ENCODE data around the gene ELP2. TPM values are rescaled to one million over a fixed set of nuclear protein-coding genes. Genes with fewer than 3 reads are reported as not detected.
"Not testable (repeated sequence)": the region's sequence is repeated elsewhere in the genome, so short reads cannot be mapped to it uniquely, and the experiment has no call there.

Gene ELP2
- total RNA-seq, 4 donors from 2014 or later, result 46.1 to 82.4 (median 67.4) TPM

- H3K9me3 ChIP-seq, result no peaks in the 10 kb centered on the region
- no peak for DNase-seq (ENCODE audit: low spot score in 2 of 2)
- peaks cover 0 to 95% (median 8%) of the 10 kb centered on the region in 3 donors for H3K36me3 ChIP-seq
- TF ChIP-seq EP300 (IDR thresholded peaks at IDR 0.05), result no peak
- TF ChIP-seq, protein P1, sequence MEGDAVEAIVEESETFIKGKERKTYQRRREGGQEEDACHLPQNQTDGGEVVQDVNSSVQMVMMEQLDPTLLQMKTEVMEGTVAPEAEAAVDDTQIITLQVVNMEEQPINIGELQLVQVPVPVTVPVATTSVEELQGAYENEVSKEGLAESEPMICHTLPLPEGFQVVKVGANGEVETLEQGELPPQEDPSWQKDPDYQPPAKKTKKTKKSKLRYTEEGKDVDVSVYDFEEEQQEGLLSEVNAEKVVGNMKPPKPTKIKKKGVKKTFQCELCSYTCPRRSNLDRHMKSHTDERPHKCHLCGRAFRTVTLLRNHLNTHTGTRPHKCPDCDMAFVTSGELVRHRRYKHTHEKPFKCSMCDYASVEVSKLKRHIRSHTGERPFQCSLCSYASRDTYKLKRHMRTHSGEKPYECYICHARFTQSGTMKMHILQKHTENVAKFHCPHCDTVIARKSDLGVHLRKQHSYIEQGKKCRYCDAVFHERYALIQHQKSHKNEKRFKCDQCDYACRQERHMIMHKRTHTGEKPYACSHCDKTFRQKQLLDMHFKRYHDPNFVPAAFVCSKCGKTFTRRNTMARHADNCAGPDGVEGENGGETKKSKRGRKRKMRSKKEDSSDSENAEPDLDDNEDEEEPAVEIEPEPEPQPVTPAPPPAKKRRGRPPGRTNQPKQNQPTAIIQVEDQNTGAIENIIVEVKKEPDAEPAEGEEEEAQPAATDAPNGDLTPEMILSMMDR (IDR thresholded peaks at IDR 0.05), result no peak
- no peak for TF ChIP-seq POLR2A (IDR thresholded peaks at IDR 0.05)
- peaks cover 0 to 3% (median 0%) of the 10 kb centered on the region in 4 donors for H3K4me1 ChIP-seq
- no peaks in the 10 kb centered on the region for H3K27me3 ChIP-seq
- H3K4me3 ChIP-seq, result no peak overlapping the region
- WGBS, 2 donors, result 71 to 80% methylated on average over 5 of the region's 5 CpGs
- H3K27ac ChIP-seq, result no peak overlapping the region
These were observed 28.7 kb downstream of the ELP2 start for GRCh38 chr18:36158266-36158867.

DNA sequence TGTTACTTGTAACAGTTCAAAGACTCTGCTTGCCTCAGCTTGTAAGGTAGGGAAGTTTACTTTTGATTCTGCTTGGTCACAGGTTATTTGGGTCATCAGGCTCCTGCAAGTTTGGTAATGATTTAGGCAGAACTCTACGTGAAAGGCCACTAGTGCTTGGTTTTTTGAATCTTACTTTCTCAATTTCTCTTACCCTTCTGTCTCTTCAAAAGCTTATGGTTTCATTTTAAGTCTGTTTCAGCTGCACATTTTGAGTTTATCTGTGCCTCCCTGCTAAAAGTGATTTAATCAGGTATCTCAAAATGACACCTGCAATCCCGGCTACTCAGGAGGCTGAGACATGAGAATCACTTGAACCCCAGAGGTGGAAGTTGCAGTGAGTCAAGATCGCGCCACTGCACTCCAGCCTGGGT is 31.3 kb downstream of the ELP2 start:
- TF ChIP-seq POLR2A (IDR thresholded peaks at IDR 0.05), result no peak
- TF ChIP-seq, protein P1 (IDR thresholded peaks at IDR 0.05), result no peak
- no peak for TF ChIP-seq EP300 (IDR thresholded peaks at IDR 0.05)
- H3K4me1 ChIP-seq, result no peaks in the 10 kb centered on the region
- 86 to 89% methylated on average over 4 of the region's 4 CpGs for WGBS, 2 donors
- H3K9me3 ChIP-seq, result no peaks in the 10 kb centered on the region
- no peak for DNase-seq (ENCODE audit: low spot score in 2 of 2)
- H3K36me3 ChIP-seq, result peaks cover 0 to 91% (median 8%) of the 10 kb centered on the region in 3 donors
- no peak overlapping the region for H3K27ac ChIP-seq
- no peak overlapping the region for H3K4me3 ChIP-seq
- no peaks in the 10 kb centered on the region for H3K27me3 ChIP-seq

DNA sequence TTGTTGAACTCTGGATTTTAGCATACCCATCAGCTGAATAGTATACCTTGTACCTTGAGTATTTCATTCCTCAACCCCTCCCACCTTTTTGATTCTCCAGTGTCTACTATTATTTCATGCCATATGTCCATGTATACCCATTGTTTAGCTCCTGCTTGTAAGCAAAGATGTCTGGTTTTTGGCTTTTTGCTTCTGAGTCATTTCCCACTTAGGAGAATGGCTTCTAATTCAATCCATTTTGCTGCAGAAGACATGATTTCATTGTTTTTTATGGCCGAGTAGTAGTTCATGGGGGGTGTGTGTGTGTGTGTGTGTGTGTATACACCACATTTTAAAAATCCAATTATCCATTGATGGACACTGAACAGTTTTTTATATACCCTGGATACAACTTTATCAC is 33.3 kb downstream of the ELP2 start:
- no peak for DNase-seq (ENCODE audit: low spot score in 2 of 2)
- Histone ChIP-seq H3K4me1 (no peaks in the 10 kb centered on the region), H3K9me3 (no peaks in the 10 kb centered on the region), H3K4me3 (no peak overlapping the region), H3K27me3 (no peaks in the 10 kb centered on the region), H3K36me3 (peaks cover 4 to 89% (median 11%) of the 10 kb centered on the region in 3 donors), H3K27ac (no peak overlapping the region)
- WGBS, 2 donors, result 47 to 61% methylated on average over 1 of the region's 1 CpG
- TF ChIP-seq, protein P1 (IDR thresholded peaks at IDR 0.05), result no peak
- no peak for TF ChIP-seq EP300 (IDR thresholded peaks at IDR 0.05)
- no peak for TF ChIP-seq POLR2A (IDR thresholded peaks at IDR 0.05)

- Histone ChIP-seq H3K4me1 (no peaks in the 10 kb centered on the region), H3K27ac (no peak overlapping the region), H3K36me3 (peaks cover 4 to 88% (median 8%) of the 10 kb centered on the region in 3 donors), H3K9me3 (no peaks in the 10 kb centered on the region), H3K27me3 (no peaks in the 10 kb centered on the region), H3K4me3 (no peak overlapping the region)
- TF ChIP-seq EP300 (IDR thresholded peaks at IDR 0.05) (no peak), POLR2A (IDR thresholded peaks at IDR 0.05) (no peak)
- TF ChIP-seq, protein P1 (IDR thresholded peaks at IDR 0.05), result no peak
- WGBS, 2 donors, result 93 to 94% methylated on average over 3 of the region's 3 CpGs
- DNase-seq (ENCODE audit: low spot score in 2 of 2), result no peak
These were observed 38.1 kb downstream of the ELP2 start for GRCh38 chr18:36167692-36168218.

GRCh38 chr18:36168296-36168695 is 38.6 kb downstream of the ELP2 start:
- H3K9me3 ChIP-seq; H3K27ac ChIP-seq; H3K4me3 ChIP-seq; DNase-seq (ENCODE audit: low spot score in 2 of 2); H3K4me1 ChIP-seq; H3K27me3 ChIP-seq: not testable (repeated sequence)
- WGBS, 2 donors, result 84 to 86% methylated on average over 3 of the region's 3 CpGs
- H3K36me3 ChIP-seq, result peaks cover 4 to 87% (median 8%) of the 10 kb centered on the region in 3 donors
